Liver (tissue), 3 donors: ENCODE data around the gene SLC44A2.

Experiments
- CTCF ChIP-seq: fragments of 150-350 bp; IDR thresholded peaks from 2 replicates; pipeline ENCODE4 v1.5.1; 2017; ENCODE audit warnings: improper control_type of control experiment, low read depth, low read length; ENCODE audit not compliant: missing input control
- FOXA1 ChIP-seq: IDR thresholded peaks from 2 replicates; pipeline ENCODE4 v1.6.1; 2016; ENCODE audit warnings: antibody characterized with exemption
- GABPA ChIP-seq, 2 donors: IDR thresholded peaks in 1 of 2; conservative IDR thresholded peaks in 1 of 2; 2 replicates each; pipeline ENCODE4 v1.6.1; 2016; ENCODE audit warnings: antibody characterized with exemption in 2 of 2, mild to moderate bottlenecking in 1 of 2, moderate library complexity in 1 of 2
- HNF4A ChIP-seq, 2 donors: conservative IDR thresholded peaks; 2 replicates each; pipeline ENCODE4 v1.6.1; 2016; ENCODE audit warnings: antibody characterized with exemption in 2 of 2, mild to moderate bottlenecking in 2 of 2
- HNF4G ChIP-seq: IDR thresholded peaks from 2 replicates; pipeline ENCODE4 v1.6.1; 2016; ENCODE audit warnings: antibody characterized with exemption
- JUND ChIP-seq, 2 donors: IDR thresholded peaks; 2 replicates each; pipeline ENCODE4 v1.6.1; 2016; ENCODE audit warnings: antibody characterized with exemption in 2 of 2
- REST ChIP-seq: IDR thresholded peaks from 2 replicates; pipeline ENCODE4 v1.6.1; 2016; ENCODE audit warnings: antibody characterized with exemption, mild to moderate bottlenecking
- RXRA ChIP-seq, 2 donors: IDR thresholded peaks; 2 replicates each; pipeline ENCODE4 v1.6.1; 2017 to 2018; ENCODE audit warnings: antibody characterized with exemption in 2 of 2, mild to moderate bottlenecking in 1 of 2
- SP1 ChIP-seq: IDR thresholded peaks from 2 replicates; pipeline ENCODE4 v1.6.1; 2018; ENCODE audit warnings: antibody characterized with exemption, mild to moderate bottlenecking
- TAF1 ChIP-seq: conservative IDR thresholded peaks from 2 replicates; pipeline ENCODE4 v1.6.1; 2016; ENCODE audit warnings: antibody characterized with exemption, mild to moderate bottlenecking
- YY1 ChIP-seq: IDR thresholded peaks from 2 replicates; pipeline ENCODE4 v1.6.1; 2016; ENCODE audit warnings: antibody characterized with exemption, mild to moderate bottlenecking
- ZBTB33 ChIP-seq: IDR thresholded peaks from 2 replicates; pipeline ENCODE4 v1.6.1; 2016; ENCODE audit warnings: antibody characterized with exemption
- donor health status: healthy.
- donor health status: healthy.

GRCh38 chr19:10634963-10635362 lies 9.6 kb downstream of the SLC44A2 start:
- TF ChIP-seq ZBTB33 (no peak), YY1 (no peak), CTCF (no peak), RXRA (IDR thresholded peaks at IDR 0.05) (no peak), FOXA1 (no peak), JUND (IDR thresholded peaks at IDR 0.05) (no peak), HNF4A (conservative IDR thresholded peaks at IDR 0.05) (no peak), HNF4G (no peak), SP1 (no peak), GABPA (IDR thresholded peaks at IDR 0.05 in 1 of 2, conservative IDR thresholded peaks at IDR 0.05 in 1 of 2) (no peak), TAF1 (no peak), REST (no peak)
